HT-29 (cell line): ENCODE measurements around the gene NADSYN1. TPM values are rescaled to one million over a fixed set of nuclear protein-coding genes. Genes with fewer than 3 reads are reported as not detected.
"Not testable (repeated sequence)": the region's sequence is repeated elsewhere in the genome, so short reads cannot be mapped to it uniquely, and the experiment has no call there.

Source experiments
- DNase-seq: peaks from one replicate; pipeline ENCODE4 v3.0.0-alpha.2; 2015; ENCODE audit warnings: low spot score
- total RNA-seq: library from RNA; depleted of rRNA; stranded (reverse); fragments of >200 nt; shearing (Covaris generic); gene quantifications from 2 replicates; pipeline ENCODE4 v1.2.3, GENCODE V29; 2014

NADSYN1 gene
- total RNA-seq, 1 experiment from 2014 or later, result 204 TPM

DNA sequence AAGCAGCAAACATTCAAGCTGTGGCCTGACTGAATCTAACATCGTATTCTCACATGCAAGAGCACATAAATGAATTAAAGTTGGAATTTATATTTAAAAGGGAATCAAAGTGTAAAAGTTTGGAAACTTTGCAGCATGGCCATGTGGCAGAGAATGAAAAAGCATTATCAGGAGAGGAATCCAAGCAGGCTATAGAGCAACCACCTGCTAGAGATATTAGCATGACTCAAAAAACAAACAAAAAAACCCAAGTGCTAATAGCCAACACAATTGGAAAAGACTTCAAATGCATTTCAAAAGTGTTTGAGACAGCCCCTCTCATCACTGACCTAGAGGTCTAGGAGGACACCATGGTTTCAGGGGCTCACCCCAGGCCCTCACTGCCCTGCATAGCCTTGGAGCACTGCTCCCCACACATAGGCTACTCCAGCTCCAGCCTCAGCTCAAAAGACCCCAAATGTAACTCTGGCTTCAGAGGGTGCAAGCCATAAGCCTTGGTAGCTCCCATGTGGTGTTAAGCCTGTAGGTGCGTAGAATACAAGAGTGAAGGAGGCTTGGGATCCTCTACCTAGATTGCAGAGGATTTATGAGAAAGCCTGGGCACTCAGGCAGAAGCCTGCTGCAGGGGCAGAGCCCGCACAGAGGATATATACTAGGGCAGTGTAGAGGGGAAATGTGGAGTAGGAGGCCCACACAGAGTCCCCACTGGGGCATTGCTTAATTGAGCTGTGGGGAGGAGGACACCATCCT lies 72.4 kb downstream of the NADSYN1 start:
- DNase-seq, result no peak

GRCh38 chr11:71525938-71526495 lies 73.0 kb downstream of the NADSYN1 start:
- DNase-seq, result no peak

- not testable (repeated sequence) for DNase-seq
These were observed 74.0 kb downstream of the NADSYN1 start, which contains the start of gene KRTAP5-7 for GRCh38 chr11:71526796-71527575. Gene KRTAP5-7 (plus strand): TSS chr11:71527267. CDS start chr11:71527301, 34 bp downstream.

DNA sequence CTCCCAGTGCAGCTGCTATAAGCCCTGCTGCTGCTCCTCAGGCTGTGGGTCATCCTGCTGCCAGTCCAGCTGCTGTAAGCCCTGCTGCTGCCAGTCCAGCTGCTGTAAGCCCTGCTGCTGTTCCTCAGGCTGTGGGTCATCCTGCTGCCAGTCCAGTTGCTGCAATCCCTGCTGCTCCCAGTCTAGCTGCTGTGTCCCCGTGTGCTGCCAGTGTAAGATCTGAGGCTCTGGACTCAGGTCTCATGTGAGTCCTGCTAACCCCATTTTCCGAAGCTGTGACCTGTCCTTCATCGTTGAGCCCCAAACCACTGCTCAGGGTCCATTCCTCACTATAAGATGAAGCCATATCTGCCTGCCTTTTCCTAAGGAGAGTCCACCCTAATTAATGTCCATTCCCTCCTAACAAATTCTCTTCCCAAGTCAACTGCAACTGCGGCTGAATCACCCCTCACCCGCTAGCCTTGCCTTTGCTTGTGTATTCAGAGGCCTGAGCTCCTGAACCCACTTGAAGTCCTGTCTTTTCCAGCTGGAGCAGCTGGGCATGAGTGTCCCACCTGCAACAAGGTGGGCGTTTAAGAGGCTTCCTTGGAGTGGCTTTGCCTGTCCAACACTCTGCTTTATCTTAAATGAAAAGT lies 74.7 kb downstream of the NADSYN1 start:
- DNase-seq, result no peak

GRCh38 chr11:71530602-71531001 lies 77.6 kb downstream of the NADSYN1 start:
- DNase-seq, result no peak

GRCh38 chr11:71532036-71532610 lies 79.1 kb downstream of the NADSYN1 start:
- DNase-seq, result no peak

DNA sequence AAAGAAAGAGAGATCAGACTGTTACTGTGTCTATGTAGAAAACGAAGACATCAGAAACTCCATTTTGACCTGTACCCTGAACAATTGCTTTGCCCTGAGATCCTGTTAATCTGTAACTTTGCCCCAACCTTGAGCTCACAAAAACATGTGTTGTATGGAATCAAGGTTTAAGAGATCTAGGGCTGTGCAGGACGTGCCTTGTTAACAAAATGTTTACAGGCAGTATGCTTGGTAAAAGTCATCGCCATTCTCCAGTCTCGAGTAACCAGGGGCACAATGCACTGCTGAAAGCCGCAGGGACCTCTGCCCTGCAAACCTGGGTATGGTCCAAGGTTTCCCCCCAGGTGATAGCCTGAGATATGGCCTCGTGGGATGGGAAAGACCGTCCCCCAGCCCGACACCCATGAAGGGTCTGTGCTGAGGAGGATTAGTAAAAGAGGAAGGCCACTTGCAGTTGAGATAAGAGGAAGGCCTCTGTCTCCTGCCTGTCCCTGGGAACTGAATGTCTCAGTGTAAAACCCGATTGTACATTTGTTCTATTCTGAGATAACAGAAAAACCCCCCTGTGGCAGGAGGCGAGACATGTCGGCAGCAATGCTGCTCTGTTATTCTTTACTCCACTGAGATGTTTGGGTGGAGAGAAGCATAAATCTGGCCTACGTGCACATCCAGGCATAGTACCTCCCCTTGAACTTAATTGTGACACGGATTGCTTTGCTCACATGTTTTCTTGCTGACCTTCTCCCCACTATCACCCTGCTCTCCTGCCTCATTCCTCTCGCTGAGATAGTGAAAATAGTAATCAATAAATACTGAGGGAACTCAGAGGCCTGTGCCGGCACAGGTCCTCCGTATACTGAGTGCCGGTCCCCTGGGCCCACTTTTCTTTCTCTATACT lies 82.0 kb downstream of the NADSYN1 start:
- DNase-seq, result not testable (repeated sequence)

GRCh38 chr11:71535825-71536224 lies 82.8 kb downstream of the NADSYN1 start:
- DNase-seq, result no peak

GRCh38 chr11:71537537-71537936 lies 84.5 kb downstream of the NADSYN1 start:
- DNase-seq, result no peak

GRCh38 chr11:71537977-71538665 lies 85.1 kb downstream of the NADSYN1 start, which contains the start of gene KRTAP5-8:
Gene KRTAP5-8 (plus strand): TSS chr11:71538025. CDS start chr11:71538056, 31 bp downstream.
- DNase-seq, result not testable (repeated sequence)

DNA sequence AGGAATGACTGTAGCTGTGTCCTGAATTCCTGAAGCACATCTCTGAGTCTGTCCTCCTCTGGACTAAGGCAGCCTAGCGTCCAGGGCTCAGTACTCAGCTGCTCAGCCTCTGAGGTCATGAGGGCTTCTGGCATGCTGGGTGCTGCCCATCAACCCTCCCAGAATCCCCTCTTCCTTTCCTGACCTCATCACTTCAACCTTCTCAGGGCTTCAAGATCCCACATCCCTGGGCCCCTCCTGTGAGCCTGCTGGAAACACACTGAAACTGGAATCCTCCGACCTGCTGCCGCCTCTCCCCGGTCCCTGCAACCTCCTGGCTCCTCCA lies 85.6 kb downstream of the NADSYN1 start:
- no peak for DNase-seq

GRCh38 chr11:71539017-71539416 lies 86.0 kb downstream of the NADSYN1 start:
- no peak for DNase-seq

GRCh38 chr11:71539971-71540370 lies 87.0 kb downstream of the NADSYN1 start:
- DNase-seq, result not testable (repeated sequence)

DNA sequence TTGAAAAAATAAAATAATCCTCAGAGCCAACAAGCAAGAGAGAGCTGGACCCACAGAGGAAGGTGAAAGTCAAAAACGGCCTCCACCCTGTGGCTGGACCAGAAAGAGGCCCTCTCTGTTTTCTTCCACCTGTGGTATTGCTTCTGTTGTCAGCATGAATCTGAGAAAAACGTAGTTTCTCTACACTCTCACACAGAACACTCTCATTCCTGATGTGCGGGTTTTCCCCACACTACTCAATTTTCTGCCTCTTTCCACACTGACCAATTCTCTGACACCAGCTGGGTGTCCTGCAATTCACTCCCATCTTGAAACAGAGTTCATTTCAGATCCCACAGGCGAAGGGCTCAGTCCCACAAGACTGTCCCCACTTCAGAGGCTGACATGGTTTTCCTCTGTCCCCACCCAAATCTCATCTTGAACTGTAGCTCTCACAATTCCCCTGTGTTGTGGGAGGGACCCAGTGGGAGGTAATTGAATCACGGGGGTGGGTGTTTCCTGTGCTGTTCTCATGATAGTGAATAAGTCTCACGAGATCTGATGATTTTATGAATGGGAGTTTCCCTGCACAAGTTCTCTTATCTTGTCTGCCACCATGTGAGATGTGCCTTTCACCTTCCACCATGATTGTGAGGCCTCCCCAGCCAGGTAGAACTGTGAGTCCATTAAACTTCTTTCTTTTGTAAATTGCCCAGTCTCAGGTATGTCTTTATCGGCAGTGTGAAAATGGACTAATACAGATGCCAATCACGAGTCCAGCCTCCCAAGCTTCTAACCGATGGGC lies 87.7 kb downstream of the NADSYN1 start:
- not testable (repeated sequence) for DNase-seq

DNA sequence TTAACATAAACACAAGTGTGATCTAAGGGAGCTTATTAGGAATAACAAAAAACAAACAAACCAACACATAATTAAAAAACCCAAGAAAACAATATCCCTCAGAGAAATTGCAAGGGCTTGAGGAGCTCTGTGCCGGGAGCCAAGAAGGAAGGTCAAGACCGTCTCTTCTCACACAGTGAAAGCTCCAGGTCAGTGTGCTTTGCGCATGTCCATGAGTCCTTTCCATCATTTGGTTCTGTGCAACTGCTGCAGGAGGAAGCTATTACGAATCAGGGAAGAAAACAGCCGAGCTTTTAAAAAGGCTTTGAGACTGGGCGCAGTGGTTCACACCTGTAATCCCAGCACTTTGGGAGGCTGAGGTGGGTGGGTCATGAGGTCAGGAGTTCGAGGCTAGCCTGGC lies 89.4 kb downstream of the NADSYN1 start:
- no peak for DNase-seq

DNA sequence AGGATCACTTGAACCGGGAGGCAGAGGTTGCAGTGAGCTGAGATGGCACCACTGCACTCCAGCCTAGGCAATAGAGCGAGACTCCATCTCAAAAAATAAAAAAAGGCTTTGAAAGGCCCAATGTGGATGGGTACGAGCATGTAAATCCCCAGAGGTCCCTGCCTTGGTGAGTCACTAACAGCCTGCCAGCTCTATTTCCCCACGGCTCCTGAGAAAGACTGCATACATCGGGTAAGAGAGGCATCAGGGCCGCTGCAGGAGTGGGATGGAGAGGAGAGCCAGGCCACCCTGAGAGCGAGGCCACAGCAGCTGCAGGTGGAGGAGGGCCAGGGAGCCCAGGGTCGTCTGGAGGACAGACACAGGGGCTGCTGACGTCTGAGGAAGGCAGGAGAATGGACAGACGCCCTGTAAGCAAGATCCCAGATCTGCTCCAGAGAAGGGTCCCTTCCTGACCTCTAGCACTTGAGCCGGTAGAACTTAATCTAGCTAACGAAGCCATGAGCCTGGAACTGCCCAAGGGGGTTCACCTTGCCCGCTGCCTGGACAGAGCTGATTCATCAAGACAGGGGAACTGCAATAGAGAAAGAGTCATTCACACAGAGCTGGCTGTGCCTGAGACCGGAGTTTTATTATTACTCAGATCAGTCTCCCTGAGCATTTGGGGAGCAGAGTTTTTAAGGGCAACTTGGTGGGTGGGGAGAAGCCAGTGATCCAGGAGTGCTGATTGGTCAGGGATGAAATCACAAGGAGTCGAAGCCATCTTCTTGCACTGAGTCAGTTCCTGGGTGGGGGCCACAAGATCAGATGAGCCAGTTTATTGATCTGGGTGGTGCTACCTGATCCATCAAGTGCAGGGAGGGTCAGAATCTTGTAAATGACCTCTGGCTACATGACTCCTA lies 90.1 kb downstream of the NADSYN1 start:
- no peak for DNase-seq

DNA sequence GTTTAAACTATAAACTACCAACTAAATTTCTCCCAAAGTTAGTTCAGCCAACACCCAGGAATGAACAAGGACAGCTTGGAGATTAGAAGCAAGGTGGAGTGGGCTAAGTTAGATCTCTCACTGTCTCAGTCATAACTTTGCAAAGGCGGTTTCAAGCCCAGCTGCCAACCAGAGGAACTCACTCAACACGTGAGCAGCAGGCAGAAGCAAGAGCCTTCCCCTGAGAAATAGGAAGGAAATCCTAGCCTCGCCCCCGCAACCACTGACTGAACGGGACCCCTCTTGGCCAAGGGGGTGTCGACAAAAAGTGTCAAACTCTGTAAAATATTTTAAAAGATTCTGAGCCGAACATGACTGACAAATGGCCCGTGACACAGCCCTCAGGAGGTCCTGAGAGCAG lies 90.9 kb downstream of the NADSYN1 start:
- DNase-seq, result no peak
